ENCODE measurements around the gene FCN2. TPM values are rescaled to one million over a fixed set of nuclear protein-coding genes. Genes with fewer than 3 reads are reported as not detected.

FCN2 gene
- total and polyA plus RNA-seq, 4 donors: 23.6 to 186 (median 121) TPM

DNA sequence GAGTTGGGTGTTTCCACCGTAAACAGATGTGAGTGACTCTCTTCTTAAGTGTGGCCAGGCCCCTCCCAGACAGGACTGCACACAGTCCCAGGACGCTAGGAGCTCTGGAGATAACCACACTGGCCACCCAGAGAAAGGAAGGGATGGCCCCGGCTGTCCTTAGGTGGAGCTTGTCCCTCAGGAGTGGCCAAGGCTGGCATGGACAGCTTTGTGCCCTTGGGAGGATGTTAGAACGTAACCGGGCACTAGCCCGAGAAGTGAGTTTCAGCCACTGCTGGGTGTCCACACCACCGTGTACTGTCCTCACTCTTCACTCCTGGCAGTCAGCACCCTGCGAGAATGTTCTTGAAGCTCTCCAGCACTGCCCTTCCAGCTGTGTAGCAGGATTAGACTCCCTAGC lies 35.8 kb upstream of the FCN2 start (continued):
- TF ChIP-seq YY1 (IDR thresholded peaks at IDR 0.05) (no peak), JUND (IDR thresholded peaks at IDR 0.05) (no peak)

DNA sequence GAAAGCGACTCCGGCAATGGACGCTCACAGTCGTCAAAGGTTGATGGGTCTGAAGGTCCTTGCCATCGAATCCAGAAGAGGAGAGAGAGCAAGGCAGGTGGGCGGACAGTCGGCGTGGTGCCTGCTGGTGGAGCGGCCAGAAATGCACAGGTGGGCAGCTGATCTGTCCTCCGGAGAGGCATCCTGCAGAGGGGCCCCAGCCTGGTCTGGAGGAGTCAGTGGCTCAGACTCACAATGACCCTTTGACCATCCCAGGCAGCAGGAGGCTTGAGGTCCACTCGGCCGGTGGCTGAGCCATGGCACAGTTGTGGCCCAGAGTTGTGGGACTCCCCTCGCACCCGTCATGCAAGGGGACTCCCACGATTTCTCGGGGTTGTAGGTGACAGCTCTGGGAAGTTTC lies 34.4 kb upstream of the FCN2 start:
- Histone ChIP-seq H3K9ac (ENCODE audit: low read depth in 1 of 2, low read length in 2 of 2) (no peak overlapping the region), H3K27ac (ENCODE audit: low read depth in 1 of 2, low read length in 2 of 2) (no peak overlapping the region), H3K4me3 (ENCODE audit: low read depth in 1 of 3, low read length in 3 of 3) (no peak overlapping the region), H3K4me1 (ENCODE audit: control insufficient read depth in 4 of 4, insufficient read depth in 4 of 4, low read length in 3 of 4) (no peaks in the 10 kb centered on the region), H3K36me3 (ENCODE audit: control insufficient read depth in 4 of 4, insufficient read depth in 3 of 4, low read depth in 1 of 4, low read length in 3 of 4) (no peaks in the 10 kb centered on the region), H3K9me3 (ENCODE audit: control insufficient read depth in 4 of 4, low read length in 3 of 4) (peaks cover 0 to 3% (median under 1%) of the 10 kb centered on the region in 4 donors), H3K27me3 (ENCODE audit: control insufficient read depth in 4 of 4, insufficient read depth in 4 of 4, low read length in 3 of 4) (no peaks in the 10 kb centered on the region)
- WGBS: 76% methylated on average over 16 of the region's 16 CpGs
- DNase-seq (ENCODE audit: low spot score): no peak
- TF ChIP-seq NR2F2 (IDR thresholded peaks at IDR 0.05) (no peak), RAD21 (IDR thresholded peaks at IDR 0.05) (no peak), GABPA (IDR thresholded peaks at IDR 0.05 in 1 of 2, conservative IDR thresholded peaks at IDR 0.05 in 1 of 2) (no peak), SP1 (IDR thresholded peaks at IDR 0.05) (no peak), YY1 (IDR thresholded peaks at IDR 0.05) (no peak), RXRA (IDR thresholded peaks at IDR 0.05) (no peak), EGR1 (IDR thresholded peaks at IDR 0.05; ENCODE audit: low read depth in 2 of 2) (no peak), HNF4A (conservative IDR thresholded peaks at IDR 0.05) (no peak), JUND (IDR thresholded peaks at IDR 0.05) (no peak), TAF1 (conservative IDR thresholded peaks at IDR 0.05) (no peak), HNF4G (IDR thresholded peaks at IDR 0.05) (no peak), FOXA2 (IDR thresholded peaks at IDR 0.05) (no peak), FOXA1 (IDR thresholded peaks at IDR 0.05) (no peak)
- TF ChIP-seq, protein P1, sequence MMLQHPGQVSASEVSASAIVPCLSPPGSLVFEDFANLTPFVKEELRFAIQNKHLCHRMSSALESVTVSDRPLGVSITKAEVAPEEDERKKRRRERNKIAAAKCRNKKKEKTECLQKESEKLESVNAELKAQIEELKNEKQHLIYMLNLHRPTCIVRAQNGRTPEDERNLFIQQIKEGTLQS (IDR thresholded peaks at IDR 0.05): no peak

DNA sequence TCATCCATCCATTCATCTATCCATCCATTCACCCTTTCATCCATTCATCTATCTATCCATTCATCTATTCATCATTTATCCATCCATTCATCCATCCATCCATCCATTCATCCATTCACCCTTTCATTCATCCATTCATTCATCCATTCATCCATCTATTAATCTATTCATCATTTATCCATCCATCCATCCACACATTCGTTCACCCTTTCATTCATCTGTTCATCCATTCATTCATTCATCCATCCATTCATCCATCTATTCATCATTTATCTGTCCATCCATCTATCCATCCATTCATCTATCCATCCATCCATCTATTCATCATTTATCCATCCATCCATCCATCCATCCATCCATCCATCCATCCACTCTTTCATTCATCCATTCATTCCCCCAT lies 33.9 kb upstream of the FCN2 start:
- no peak overlapping the region for H3K9ac ChIP-seq (ENCODE audit: low read depth in 1 of 2, low read length in 2 of 2)
- H3K36me3 ChIP-seq (ENCODE audit: control insufficient read depth in 4 of 4, insufficient read depth in 3 of 4, low read depth in 1 of 4, low read length in 3 of 4): no peaks in the 10 kb centered on the region
- no peaks in the 10 kb centered on the region for H3K27me3 ChIP-seq (ENCODE audit: control insufficient read depth in 4 of 4, insufficient read depth in 4 of 4, low read length in 3 of 4)
- peaks cover 0 to 3% (median under 1%) of the 10 kb centered on the region in 4 donors for H3K9me3 ChIP-seq (ENCODE audit: control insufficient read depth in 4 of 4, low read length in 3 of 4)
- TF ChIP-seq SP1 (IDR thresholded peaks at IDR 0.05) (no peak), EGR1 (IDR thresholded peaks at IDR 0.05; ENCODE audit: low read depth in 2 of 2) (no peak), JUND (IDR thresholded peaks at IDR 0.05) (no peak), RXRA (IDR thresholded peaks at IDR 0.05) (no peak), FOXA1 (IDR thresholded peaks at IDR 0.05) (no peak), GABPA (IDR thresholded peaks at IDR 0.05 in 1 of 2, conservative IDR thresholded peaks at IDR 0.05 in 1 of 2) (no peak), NR2F2 (IDR thresholded peaks at IDR 0.05) (no peak), FOXA2 (IDR thresholded peaks at IDR 0.05) (no peak)
- TF ChIP-seq, protein P2, sequence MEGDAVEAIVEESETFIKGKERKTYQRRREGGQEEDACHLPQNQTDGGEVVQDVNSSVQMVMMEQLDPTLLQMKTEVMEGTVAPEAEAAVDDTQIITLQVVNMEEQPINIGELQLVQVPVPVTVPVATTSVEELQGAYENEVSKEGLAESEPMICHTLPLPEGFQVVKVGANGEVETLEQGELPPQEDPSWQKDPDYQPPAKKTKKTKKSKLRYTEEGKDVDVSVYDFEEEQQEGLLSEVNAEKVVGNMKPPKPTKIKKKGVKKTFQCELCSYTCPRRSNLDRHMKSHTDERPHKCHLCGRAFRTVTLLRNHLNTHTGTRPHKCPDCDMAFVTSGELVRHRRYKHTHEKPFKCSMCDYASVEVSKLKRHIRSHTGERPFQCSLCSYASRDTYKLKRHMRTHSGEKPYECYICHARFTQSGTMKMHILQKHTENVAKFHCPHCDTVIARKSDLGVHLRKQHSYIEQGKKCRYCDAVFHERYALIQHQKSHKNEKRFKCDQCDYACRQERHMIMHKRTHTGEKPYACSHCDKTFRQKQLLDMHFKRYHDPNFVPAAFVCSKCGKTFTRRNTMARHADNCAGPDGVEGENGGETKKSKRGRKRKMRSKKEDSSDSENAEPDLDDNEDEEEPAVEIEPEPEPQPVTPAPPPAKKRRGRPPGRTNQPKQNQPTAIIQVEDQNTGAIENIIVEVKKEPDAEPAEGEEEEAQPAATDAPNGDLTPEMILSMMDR (IDR thresholded peaks at IDR 0.05; ENCODE audit: low read depth, low read length, missing input control): no peak
- TF ChIP-seq, protein P1 (IDR thresholded peaks at IDR 0.05): no peak
- TF ChIP-seq, protein P3, sequence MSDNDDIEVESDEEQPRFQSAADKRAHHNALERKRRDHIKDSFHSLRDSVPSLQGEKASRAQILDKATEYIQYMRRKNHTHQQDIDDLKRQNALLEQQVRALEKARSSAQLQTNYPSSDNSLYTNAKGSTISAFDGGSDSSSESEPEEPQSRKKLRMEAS (IDR thresholded peaks at IDR 0.05): no peak
- H3K4me1 ChIP-seq (ENCODE audit: control insufficient read depth in 4 of 4, insufficient read depth in 4 of 4, low read length in 3 of 4): no peaks in the 10 kb centered on the region
- DNase-seq (ENCODE audit: low spot score): no peak
- H3K4me3 ChIP-seq (ENCODE audit: low read depth in 1 of 3, low read length in 3 of 3): no peak overlapping the region
- WGBS: 82% methylated on average over 1 of the region's 1 CpG
- no peak overlapping the region for H3K27ac ChIP-seq (ENCODE audit: low read depth in 1 of 2, low read length in 2 of 2)

Data from liver (tissue), 9 donors.